ENCODE results near the gene GNPDA1. TPM values are rescaled to one million over a fixed set of nuclear protein-coding genes. Genes with fewer than 3 reads are reported as not detected.

Gene GNPDA1
- total and polyA plus RNA-seq, 7 experiments from 2014 or later: 13.3 to 60.4 (median 28.5) TPM

DNA sequence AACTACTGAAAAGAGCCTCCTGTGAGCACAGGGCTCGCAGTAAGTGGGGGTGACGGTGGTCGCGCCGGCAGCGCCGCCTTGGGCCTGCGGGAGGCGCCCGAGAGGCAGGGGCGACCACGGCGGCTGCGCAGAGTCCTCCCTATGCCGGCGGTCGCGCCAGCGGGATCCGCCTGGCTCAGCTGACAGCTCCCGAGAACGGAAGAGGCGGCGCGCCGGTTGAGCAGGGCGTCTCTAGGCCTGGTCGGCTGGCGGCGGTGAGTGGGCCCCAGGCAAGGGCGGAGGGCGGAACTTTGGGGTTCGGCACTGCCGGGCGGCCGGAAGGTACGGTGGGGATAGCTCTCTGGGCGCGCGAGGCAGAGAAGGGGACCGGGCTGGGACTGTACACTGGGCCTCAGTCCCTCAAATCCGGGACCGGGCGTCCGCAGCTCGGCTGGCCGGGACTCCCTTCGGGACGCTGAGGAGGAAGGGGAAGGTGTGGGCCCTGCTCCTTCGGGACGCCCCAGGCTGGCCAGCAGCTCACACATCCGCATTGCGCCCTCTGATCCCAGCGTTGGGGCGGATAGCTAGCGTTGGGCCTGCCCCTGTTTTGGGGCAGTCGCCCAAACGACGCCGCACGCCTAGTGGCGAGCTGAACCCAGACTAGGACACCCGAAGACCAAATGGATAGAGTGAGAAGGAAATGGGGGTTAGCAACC is 43.8 kb downstream of the GNPDA1 start, which contains the start of gene RNF14:
RNF14 (plus strand) TSS at position 192 of the 695 bp plus-strand sequence. CDS start 4,484 bp downstream, outside the sequence.
- H3K27ac Mint-ChIP-seq: peak within 1 kb of the TSS; percentile 92 to 98 (median 97)
- H3K9me3 ChIP-seq (ENCODE audit: control insufficient read depth in 2 of 3, low read length in 3 of 3): no peaks in the 10 kb centered on the region
- peak; percentile 90 to 96 (median 92) for DNase-seq
- peak within 1 kb of the TSS; percentile 88 to 97 (median 94) for H3K4me3 Mint-ChIP-seq
- peak; percentile 97 for ATAC-seq
- no peaks in the 10 kb centered on the region for H3K9me3 Mint-ChIP-seq
- POLR2A ChIA-PET: interaction anchor here (0.5 to 3.3 kb wide), 30 partner anchors 8 to 422 kb away, joined by 3 to 55 read pairs (median 4); partner anchors contain the start of genes DELE1, FCHSD1, GNPDA1 and NDFIP1
- H3K4me1 ChIP-seq (ENCODE audit: control insufficient read depth in 2 of 2, insufficient read depth in 2 of 2, low read length in 2 of 2): peaks cover 13 to 18% of the 10 kb centered on the region in 2 donors
- H3K4me1 Mint-ChIP-seq: peaks cover 12 to 47% (median 40%) of the 10 kb centered on the region in 7 donors
- peaks cover 3 to 15% (median 7%) of the 10 kb centered on the region in 5 donors for H3K36me3 Mint-ChIP-seq
- peaks cover 0 to 3% (median 0%) of the 10 kb centered on the region in 3 experiments for H3K36me3 ChIP-seq (ENCODE audit: control insufficient read depth in 2 of 3, insufficient read depth in 3 of 3, low read length in 3 of 3)
- H3K4me3 ChIP-seq (ENCODE audit: low read length): peak within 1 kb of the TSS; percentile 69
- intact Hi-C loops (cut with micrococcal nuclease): loop anchor here (1.0 to 10.0 kb wide), 15 partner anchors 9 to 803 kb away; partner anchors contain the start of genes DELE1 (in 2 of the 2), NDFIP1 (in 2 of the 2), ARHGAP26 (in 1 of the 2) and TAF7 (in 1 of the 2)
- H3K27me3 ChIP-seq (ENCODE audit: control insufficient read depth in 2 of 2, insufficient read depth in 2 of 2, low read length in 2 of 2): no peaks in the 10 kb centered on the region
- H3K27me3 Mint-ChIP-seq: peaks cover 0 to 2% (median 0%) of the 10 kb centered on the region in 5 donors
- CTCF ChIA-PET: interaction anchor here (0.5 to 2.3 kb wide), 28 partner anchors 9 to 811 kb away, joined by 3 to 40 read pairs (median 3); partner anchors contain the start of genes FCHSD1, GNPDA1, PCDH1 and PCDH12
- peak within 1 kb of the TSS; percentile 94 for H3K27ac ChIP-seq (ENCODE audit: low read depth, low read length)

DNA sequence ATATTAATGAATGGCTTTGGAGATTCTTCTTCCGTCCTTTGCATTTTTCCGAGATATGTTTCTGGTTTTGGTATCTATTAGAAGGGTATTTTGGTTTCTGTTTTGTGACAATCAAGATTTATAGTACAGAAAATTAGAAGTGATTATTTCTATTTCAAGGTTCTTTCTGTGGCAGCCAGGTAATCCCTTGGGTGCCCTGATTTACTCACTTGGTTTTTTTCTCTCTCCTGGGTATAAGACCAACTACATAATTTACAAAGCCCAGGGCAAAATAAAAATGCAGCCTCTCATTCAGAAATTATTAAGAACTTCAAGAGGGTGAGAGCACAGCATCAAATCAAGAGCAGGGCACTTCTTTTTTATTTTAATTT is 45.9 kb downstream of the GNPDA1 start:
- Histone ChIP-seq H3K9me3 (ENCODE audit: control insufficient read depth in 2 of 3, low read length in 3 of 3) (no peaks in the 10 kb centered on the region), H3K27me3 (ENCODE audit: control insufficient read depth in 2 of 2, insufficient read depth in 2 of 2, low read length in 2 of 2) (no peaks in the 10 kb centered on the region), H3K36me3 (ENCODE audit: control insufficient read depth in 2 of 3, insufficient read depth in 3 of 3, low read length in 3 of 3) (peaks cover 0 to 3% (median 0%) of the 10 kb centered on the region in 3 experiments), H3K27ac (ENCODE audit: low read depth, low read length) (no peak overlapping the region), H3K4me3 (ENCODE audit: low read length) (no peak overlapping the region), H3K4me1 (ENCODE audit: control insufficient read depth in 2 of 2, insufficient read depth in 2 of 2, low read length in 2 of 2) (peaks cover 14 to 18% of the 10 kb centered on the region in 2 donors)
- ATAC-seq: no peak
- H3K4me3 Mint-ChIP-seq: no peak overlapping the region
- peaks cover 0 to 6% (median 0%) of the 10 kb centered on the region in 5 donors for H3K36me3 Mint-ChIP-seq
- H3K4me1 Mint-ChIP-seq: peaks cover 8 to 44% (median 33%) of the 10 kb centered on the region in 7 donors
- intact Hi-C loops (cut with micrococcal nuclease): loop anchor here (5.0 to 10.0 kb wide), 2 partner anchors 258 to 805 kb away; partner anchors contain the start of gene ARHGAP26 (in 1 of the 2)
- H3K27me3 Mint-ChIP-seq: peaks cover 0 to 2% (median 0%) of the 10 kb centered on the region in 5 donors
- CTCF ChIA-PET: no interaction called here
- H3K9me3 Mint-ChIP-seq: no peaks in the 10 kb centered on the region
- peak overlapping the region in 2 of 9 donors; percentile 50 to 94 for H3K27ac Mint-ChIP-seq
- POLR2A ChIA-PET: no interaction called here
- DNase-seq: no peak

DNA sequence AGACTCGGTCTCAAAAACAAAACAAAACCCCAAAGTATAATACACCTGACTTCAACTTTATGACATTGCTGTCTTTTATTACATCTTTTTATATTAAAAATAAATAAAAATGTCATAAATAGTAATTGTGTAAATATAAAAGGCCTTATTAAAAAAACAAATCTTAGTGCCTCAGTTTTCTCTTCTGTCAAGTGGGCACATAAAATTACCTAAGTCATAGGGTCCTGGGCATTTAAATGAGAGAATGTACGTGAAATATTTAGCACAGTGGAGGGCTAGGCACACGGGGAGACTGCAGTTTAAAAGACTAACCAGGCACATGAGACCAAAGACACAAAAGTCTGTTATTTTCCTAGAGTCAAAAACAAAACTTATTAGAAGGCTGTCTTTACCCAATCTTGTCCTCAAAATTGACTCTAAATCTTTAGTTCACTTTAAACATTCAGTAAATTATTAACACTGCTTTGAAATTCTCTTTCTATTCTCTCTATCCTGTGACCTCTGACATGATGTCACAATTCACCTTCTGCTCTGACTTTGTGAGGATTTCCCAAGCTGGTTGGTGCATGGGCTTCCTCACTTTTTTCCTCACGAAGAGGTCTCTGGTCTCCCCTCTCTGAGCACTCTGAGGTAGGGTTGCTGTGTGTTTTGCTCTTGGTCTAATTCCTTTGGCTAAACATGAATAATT is 46.4 kb downstream of the GNPDA1 start:
- intact Hi-C loops (cut with micrococcal nuclease): loop anchor here (5.0 to 10.0 kb wide), 2 partner anchors 258 to 806 kb away; partner anchors contain the start of gene ARHGAP26 (in 1 of the 2)
- H3K9me3 Mint-ChIP-seq: no peaks in the 10 kb centered on the region
- H3K36me3 Mint-ChIP-seq: peaks cover 0 to 4% (median 0%) of the 10 kb centered on the region in 5 donors
- H3K4me3 Mint-ChIP-seq: no peak overlapping the region
- peaks cover 20 to 23% of the 10 kb centered on the region in 2 donors for H3K4me1 ChIP-seq (ENCODE audit: control insufficient read depth in 2 of 2, insufficient read depth in 2 of 2, low read length in 2 of 2)
- H3K4me3 ChIP-seq (ENCODE audit: low read length): no peak overlapping the region
- no peak for DNase-seq
- H3K27ac ChIP-seq (ENCODE audit: low read depth, low read length): no peak overlapping the region
- CTCF ChIA-PET: interaction anchor here (0.8 kb wide), 1 partner anchor 51 kb away, joined by 4 read pairs; no protein-coding TSS in a partner anchor
- no peaks in the 10 kb centered on the region for H3K27me3 ChIP-seq (ENCODE audit: control insufficient read depth in 2 of 2, insufficient read depth in 2 of 2, low read length in 2 of 2)
- H3K36me3 ChIP-seq (ENCODE audit: control insufficient read depth in 2 of 3, insufficient read depth in 3 of 3, low read length in 3 of 3): peaks cover 0 to 3% (median 0%) of the 10 kb centered on the region in 3 experiments
- ATAC-seq: no peak
- peaks cover 0 to 2% (median 0%) of the 10 kb centered on the region in 5 donors for H3K27me3 Mint-ChIP-seq
- no peaks in the 10 kb centered on the region for H3K9me3 ChIP-seq (ENCODE audit: control insufficient read depth in 2 of 3, low read length in 3 of 3)
- H3K4me1 Mint-ChIP-seq: peaks cover 9 to 43% (median 31%) of the 10 kb centered on the region in 7 donors
- peak overlapping the region in 1 of 9 donors; percentile 50 for H3K27ac Mint-ChIP-seq
- POLR2A ChIA-PET: no interaction called here

DNA sequence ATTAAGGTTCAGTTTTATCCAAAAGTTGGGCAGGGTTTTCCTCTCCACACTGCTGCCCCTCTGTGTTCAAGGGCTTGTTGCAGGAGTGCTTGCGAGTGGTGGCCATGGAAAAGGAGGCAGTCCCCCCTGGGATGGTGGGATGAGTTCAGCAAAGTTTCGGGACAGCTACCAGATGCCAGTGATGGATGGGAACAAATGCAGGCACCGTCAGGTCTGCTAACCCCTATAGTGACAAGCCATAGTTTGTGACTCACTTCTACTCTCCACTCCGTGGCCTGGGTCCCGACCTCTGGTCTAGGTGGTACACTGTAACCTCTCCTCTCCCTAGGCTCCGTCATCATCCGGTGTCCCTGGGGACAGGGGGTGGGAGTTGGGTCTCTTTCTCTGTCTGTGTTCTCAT is 47.8 kb downstream of the GNPDA1 start:
- intact Hi-C loops (cut with micrococcal nuclease): loop anchor here (5.0 to 10.0 kb wide), 2 partner anchors 260 to 807 kb away; partner anchors contain the start of gene ARHGAP26 (in 1 of the 2)
- peaks cover 23 to 30% of the 10 kb centered on the region in 2 donors for H3K4me1 ChIP-seq (ENCODE audit: control insufficient read depth in 2 of 2, insufficient read depth in 2 of 2, low read length in 2 of 2)
- ATAC-seq (no peak), DNase-seq (no peak)
- H3K4me3 ChIP-seq (ENCODE audit: low read length): no peak overlapping the region
- no peak overlapping the region for H3K4me3 Mint-ChIP-seq
- ChIA-PET POLR2A (no interaction called here), CTCF (interaction anchor here (0.6 to 1.2 kb wide), 2 partner anchors 314 to 340 kb away, joined by 3 read pairs; partner anchors contain the start of gene FCHSD1)
- no peaks in the 10 kb centered on the region for H3K27me3 ChIP-seq (ENCODE audit: control insufficient read depth in 2 of 2, insufficient read depth in 2 of 2, low read length in 2 of 2)
- H3K27ac ChIP-seq (ENCODE audit: low read depth, low read length): no peak overlapping the region
- H3K27ac Mint-ChIP-seq: no peak overlapping the region
- peaks cover 0 to 2% (median 0%) of the 10 kb centered on the region in 5 donors for H3K27me3 Mint-ChIP-seq
- no peaks in the 10 kb centered on the region for H3K9me3 Mint-ChIP-seq
- peaks cover 15 to 46% (median 35%) of the 10 kb centered on the region in 7 donors for H3K4me1 Mint-ChIP-seq
- peaks cover 0 to 3% (median 0%) of the 10 kb centered on the region in 3 experiments for H3K36me3 ChIP-seq (ENCODE audit: control insufficient read depth in 2 of 3, insufficient read depth in 3 of 3, low read length in 3 of 3)
- H3K36me3 Mint-ChIP-seq: peaks cover 0 to 3% (median 0%) of the 10 kb centered on the region in 5 donors
- no peaks in the 10 kb centered on the region for H3K9me3 ChIP-seq (ENCODE audit: control insufficient read depth in 2 of 3, low read length in 3 of 3)

DNA sequence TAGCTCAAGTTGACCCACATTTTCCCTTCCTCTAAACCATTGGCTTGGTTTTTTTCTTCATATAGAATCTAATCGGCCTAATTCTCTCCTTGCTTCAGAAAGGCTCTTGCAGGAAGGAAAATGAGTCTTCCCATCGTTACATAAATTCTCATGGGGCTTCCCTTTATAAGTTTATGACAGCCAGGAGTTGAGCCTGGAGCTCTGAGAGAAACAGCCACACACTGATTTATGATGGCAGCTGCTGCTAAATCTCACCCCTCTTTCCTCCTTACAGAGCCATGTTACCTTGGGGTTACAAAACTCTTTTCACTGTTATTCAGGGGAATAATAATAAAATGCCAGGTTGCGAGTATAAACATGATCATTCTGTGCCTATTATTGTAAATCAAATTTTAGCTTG is 49.1 kb downstream of the GNPDA1 start:
- POLR2A ChIA-PET: interaction anchor here (0.8 to 1.2 kb wide), 4 partner anchors 12 to 280 kb away, joined by 3 to 6 read pairs (median 4); no protein-coding TSS in a partner anchor
- ATAC-seq (no peak), DNase-seq (no peak)
- intact Hi-C loops (cut with micrococcal nuclease): loop anchor here in 1 of 2 donors (10.0 kb wide), 1 partner anchor 261 kb away; no protein-coding TSS in a partner anchor
- H3K9me3 Mint-ChIP-seq: no peaks in the 10 kb centered on the region
- H3K27ac Mint-ChIP-seq: no peak overlapping the region
- Histone ChIP-seq H3K27ac (ENCODE audit: low read depth, low read length) (no peak overlapping the region), H3K27me3 (ENCODE audit: control insufficient read depth in 2 of 2, insufficient read depth in 2 of 2, low read length in 2 of 2) (no peaks in the 10 kb centered on the region), H3K4me3 (ENCODE audit: low read length) (no peak overlapping the region), H3K36me3 (ENCODE audit: control insufficient read depth in 2 of 3, insufficient read depth in 3 of 3, low read length in 3 of 3) (no peaks in the 10 kb centered on the region), H3K4me1 (ENCODE audit: control insufficient read depth in 2 of 2, insufficient read depth in 2 of 2, low read length in 2 of 2) (peaks cover 21 to 35% of the 10 kb centered on the region in 2 donors), H3K9me3 (ENCODE audit: control insufficient read depth in 2 of 3, low read length in 3 of 3) (no peaks in the 10 kb centered on the region)
- peaks cover 22 to 47% (median 37%) of the 10 kb centered on the region in 7 donors for H3K4me1 Mint-ChIP-seq
- peaks cover 0 to 3% (median 0%) of the 10 kb centered on the region in 5 donors for H3K36me3 Mint-ChIP-seq
- no peak overlapping the region for H3K4me3 Mint-ChIP-seq
- H3K27me3 Mint-ChIP-seq: peaks cover 0 to 2% (median 0%) of the 10 kb centered on the region in 5 donors
- CTCF ChIA-PET: interaction anchor here (0.6 to 1.4 kb wide), 5 partner anchors 74 to 312 kb away, joined by 3 read pairs; partner anchors contain the start of gene FCHSD1

Data from naive thymus-derived CD4-positive, alpha-beta T cell (primary cell).